RCC 7860 (cell line): ENCODE measurements around the gene TMEM170B.

Source experiments
- DNase-seq: peaks from one replicate; pipeline ENCODE4 v3.0.0-alpha.2; 2015; ENCODE audit warnings: low spot score
- FAIRE-seq: peaks from 2 replicates; lab custom pipeline; 2012; peaks lifted over from hg19 to GRCh38; lab: Jason Lieb, UNC

TMEM170B gene

DNA sequence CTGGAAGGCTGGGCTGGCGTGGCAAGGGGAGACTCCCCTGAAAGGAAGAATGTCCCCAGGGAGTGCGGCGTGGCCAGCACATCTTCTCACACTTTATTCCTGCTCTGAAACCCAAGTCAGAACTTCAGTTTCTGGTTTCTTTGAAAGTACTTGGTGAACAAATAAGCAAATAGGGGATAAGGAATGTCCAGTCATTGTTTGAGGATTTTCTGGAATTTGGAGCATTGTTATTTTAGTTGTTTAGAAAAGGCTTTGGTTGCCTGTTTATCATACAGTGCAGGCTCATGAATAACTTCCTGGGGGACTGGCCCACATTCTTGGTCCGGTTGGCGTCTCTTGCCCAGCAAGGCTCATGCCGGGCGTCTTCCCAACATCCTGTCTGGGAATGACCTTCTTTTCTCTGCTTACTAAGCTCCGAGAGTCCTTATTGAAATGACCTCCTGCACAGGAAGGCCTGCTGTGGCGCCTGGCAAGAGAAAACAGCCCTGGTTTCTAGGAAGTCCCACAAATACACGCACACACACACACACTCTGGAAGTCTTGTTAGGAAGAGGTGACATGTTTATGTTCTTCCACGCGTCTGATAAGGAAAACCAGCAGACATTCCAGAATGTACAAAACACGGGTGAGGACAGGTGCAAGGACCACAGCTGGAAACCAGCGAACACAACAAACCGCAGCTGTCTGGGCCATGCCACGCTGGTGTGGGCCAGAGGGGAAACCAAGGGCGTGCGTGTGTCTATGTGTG, 71.9 kb downstream of the TMEM170B start:
- DNase-seq (peak; percentile 78), FAIRE-seq (no peak)

DNA sequence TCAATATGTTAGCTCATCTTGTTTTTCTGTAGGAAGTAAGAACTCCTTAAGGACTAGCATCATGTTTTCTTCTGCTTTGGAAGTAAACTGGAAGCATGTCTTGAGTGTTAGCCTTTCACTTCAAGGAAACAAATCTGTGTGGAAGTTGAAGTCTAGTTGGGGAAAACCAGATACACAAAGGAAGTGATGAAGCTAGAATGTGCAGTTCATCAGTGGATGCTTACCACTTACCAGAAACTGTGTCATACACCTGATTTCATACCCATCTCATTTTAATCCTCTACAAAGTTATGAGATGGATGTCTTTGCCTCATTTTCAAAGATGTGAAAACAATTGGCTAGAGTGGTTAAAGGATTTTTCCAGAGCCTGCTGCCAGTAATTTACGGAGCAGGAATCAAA, 75.8 kb downstream of the TMEM170B start:
- FAIRE-seq (no peak), DNase-seq (no peak)

DNA sequence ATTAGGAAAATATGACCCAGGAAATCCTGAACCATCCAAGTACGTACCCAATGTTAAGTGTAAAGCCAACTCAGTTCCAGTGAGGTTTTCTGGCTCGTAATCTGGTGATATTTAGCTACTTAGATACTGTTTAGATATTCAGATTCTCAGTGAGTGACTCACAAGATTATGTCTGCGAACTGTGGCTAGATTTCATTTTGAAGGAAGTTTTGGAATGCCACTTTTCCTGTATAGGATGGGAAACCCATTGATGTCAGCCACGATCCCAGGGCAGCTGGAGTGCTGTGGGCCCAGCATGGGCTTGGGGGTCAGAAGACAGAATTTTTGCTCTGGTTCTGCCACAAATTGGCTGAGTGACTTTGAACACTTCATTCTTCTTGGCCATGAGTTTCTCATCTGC, 76.3 kb downstream of the TMEM170B start:
- peak; percentile 92 for FAIRE-seq
- peak; percentile 91 for DNase-seq

GRCh38 chr6:11614534-11615213, 77.1 kb downstream of the TMEM170B start:
- DNase-seq (no peak), FAIRE-seq (no peak)

GRCh38 chr6:11615214-11615602, 77.7 kb downstream of the TMEM170B start:
- FAIRE-seq = no peak
- DNase-seq = no peak

- no peak for FAIRE-seq
- peak; percentile 67 for DNase-seq
Measured at GRCh38 chr6:11616200-11616611, 78.7 kb downstream of the TMEM170B start.

- no peak for FAIRE-seq
- no peak for DNase-seq
Measured at GRCh38 chr6:11618533-11618932, 81.0 kb downstream of the TMEM170B start.

DNA sequence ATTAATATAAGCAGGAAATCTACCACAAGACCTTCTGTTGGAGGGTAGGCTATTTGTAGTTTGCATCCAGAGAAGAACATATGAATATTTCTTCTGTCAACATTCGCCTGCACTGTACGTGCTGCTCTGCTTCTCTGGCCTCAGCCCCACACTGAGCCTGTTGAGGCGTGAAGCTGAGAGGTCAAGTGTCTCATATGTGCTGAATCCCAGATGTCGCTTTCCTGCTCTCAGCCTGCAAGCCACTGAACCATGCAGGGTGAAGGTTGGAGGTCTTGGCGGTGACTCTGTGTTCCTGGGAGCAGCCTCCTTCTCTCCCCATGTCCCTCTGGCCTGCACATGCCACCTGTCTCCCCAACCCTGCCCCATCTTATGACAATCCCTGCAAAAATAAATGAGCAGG, 83.6 kb downstream of the TMEM170B start:
- peak; percentile 91 for DNase-seq
- peak; percentile 95 for FAIRE-seq

GRCh38 chr6:11622156-11622555, 84.6 kb downstream of the TMEM170B start:
- DNase-seq (no peak), FAIRE-seq (no peak)

GRCh38 chr6:11623272-11623671, 85.7 kb downstream of the TMEM170B start:
- FAIRE-seq = no peak
- no peak for DNase-seq

DNA sequence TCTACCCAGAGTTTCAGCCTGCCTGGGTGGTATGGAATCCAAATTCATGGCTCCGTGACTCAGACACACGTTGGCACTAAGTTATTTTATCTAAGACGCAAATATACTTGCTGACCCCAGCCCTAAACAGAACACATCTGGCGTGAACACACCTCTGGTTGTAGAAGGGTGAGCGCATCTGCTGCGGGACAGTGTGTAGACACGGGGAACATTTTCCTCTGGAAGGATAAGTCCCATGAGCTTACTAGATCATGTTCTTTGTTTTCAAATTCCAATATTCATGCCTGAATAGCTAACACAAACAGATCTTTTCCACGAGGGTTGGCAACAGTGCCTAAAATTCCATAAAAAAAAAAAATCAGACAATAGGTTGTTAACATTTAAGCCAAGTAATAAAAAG, 87.8 kb downstream of the TMEM170B start:
- DNase-seq (no peak), FAIRE-seq (no peak)

GRCh38 chr6:11626356-11626755, 88.8 kb downstream of the TMEM170B start:
- DNase-seq (no peak), FAIRE-seq (no peak)

GRCh38 chr6:11628562-11628961, 91.0 kb downstream of the TMEM170B start:
- DNase-seq = no peak
- no peak for FAIRE-seq

GRCh38 chr6:11631008-11631407, 93.5 kb downstream of the TMEM170B start:
- DNase-seq (no peak), FAIRE-seq (no peak)

DNA sequence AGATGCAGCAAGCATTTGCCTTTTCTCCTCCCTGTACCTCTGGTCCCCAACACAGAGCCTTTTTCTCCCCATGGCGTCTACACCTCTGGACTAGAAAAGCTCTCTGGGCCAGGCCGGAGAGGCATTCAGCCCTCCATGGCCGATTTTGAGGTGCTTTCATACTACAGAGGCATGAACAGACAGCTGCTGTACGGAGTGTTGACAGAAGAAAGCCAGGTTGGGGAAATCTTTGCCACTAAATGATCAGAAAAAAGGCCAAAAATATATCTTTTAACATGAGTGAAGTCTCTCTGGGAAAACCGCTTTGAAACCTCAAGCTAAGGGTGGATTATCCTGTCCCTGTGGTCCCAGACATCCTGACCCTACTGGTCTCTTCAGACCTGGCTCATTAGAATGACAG, 94.0 kb downstream of the TMEM170B start:
- no peak for FAIRE-seq
- no peak for DNase-seq

GRCh38 chr6:11632231-11632630, 94.7 kb downstream of the TMEM170B start:
- no peak for FAIRE-seq
- DNase-seq = no peak

GRCh38 chr6:11632795-11633511, 95.4 kb downstream of the TMEM170B start:
- DNase-seq = peak; percentile 65
- no peak for FAIRE-seq
